NCI-H82 treated with DMSO at 0.1 percent for 48 hours (cell line): ENCODE data around the gene FBLN1.
A peak's percentile ranks its signal among the peaks of the same experiment; 100 is the strongest.
"Not testable (repeated sequence)": the region's sequence is repeated elsewhere in the genome, so short reads cannot be mapped to it uniquely, and the experiment has no call there.

Experiments used
- DNase-seq: peaks from one replicate; lab custom pipeline; 2025; ENCODE audit not compliant: unreplicated experiment; lab: John Stamatoyannopoulos, UW

FBLN1 gene

DNA sequence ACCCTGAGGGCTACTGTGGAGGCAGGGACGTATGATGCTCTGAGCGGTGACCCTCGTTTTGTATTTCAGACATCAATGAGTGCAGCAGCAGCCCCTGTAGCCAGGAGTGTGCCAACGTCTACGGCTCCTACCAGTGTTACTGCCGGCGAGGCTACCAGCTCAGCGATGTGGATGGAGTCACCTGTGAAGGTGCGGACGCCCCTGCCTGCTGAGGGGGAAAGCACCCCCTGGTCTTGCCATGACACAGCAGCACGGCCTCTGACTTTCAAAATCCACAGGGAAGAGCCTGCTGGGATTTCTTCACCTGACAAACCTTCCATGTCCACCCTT is 44.3 kb downstream of the FBLN1 start:
- DNase-seq = no peak

DNA sequence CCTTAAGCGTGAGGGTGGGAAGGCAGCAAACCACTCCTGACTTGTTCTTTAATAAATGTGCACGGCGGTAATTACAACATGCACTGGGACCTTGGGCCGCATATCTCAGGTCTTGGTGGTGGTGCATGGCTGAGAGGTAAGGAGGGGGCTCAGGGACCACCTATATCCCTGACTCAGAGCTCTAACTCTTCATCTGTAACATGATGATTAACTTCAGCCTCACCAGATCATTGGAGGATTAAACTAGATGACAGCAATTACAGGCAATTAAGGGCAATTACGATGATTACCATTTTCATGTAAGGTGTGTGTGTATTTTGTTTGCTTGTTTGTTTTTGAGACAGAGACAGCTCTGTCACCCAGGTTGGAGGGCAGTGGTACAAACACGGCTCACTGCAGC is 45.0 kb downstream of the FBLN1 start:
- DNase-seq = no peak

DNA sequence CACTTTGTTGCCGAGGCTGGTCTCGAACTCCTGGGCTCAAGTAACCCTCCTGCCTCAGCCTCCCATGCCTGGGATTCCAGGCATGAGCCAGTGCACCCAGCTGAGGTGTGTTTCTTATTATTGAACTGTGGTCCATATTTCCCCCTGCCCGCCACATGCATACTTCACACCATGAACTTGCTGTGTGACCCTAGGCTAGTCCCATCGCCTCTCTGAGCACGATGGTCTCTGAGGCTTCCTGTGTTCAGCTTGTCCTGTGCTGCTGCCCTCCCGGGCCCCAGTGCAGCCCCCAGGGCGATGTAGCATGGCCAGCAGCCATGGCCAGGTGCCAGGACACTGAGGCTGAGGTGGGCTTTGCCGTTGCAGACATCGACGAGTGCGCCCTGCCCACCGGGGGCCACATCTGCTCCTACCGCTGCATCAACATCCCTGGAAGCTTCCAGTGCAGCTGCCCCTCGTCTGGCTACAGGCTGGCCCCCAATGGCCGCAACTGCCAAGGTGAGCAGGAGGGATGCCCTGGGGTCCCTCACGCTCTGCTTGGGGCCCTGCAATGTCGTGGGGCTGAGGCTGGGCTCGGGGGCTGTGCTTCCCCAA is 45.7 kb downstream of the FBLN1 start:
- DNase-seq = no peak

DNA sequence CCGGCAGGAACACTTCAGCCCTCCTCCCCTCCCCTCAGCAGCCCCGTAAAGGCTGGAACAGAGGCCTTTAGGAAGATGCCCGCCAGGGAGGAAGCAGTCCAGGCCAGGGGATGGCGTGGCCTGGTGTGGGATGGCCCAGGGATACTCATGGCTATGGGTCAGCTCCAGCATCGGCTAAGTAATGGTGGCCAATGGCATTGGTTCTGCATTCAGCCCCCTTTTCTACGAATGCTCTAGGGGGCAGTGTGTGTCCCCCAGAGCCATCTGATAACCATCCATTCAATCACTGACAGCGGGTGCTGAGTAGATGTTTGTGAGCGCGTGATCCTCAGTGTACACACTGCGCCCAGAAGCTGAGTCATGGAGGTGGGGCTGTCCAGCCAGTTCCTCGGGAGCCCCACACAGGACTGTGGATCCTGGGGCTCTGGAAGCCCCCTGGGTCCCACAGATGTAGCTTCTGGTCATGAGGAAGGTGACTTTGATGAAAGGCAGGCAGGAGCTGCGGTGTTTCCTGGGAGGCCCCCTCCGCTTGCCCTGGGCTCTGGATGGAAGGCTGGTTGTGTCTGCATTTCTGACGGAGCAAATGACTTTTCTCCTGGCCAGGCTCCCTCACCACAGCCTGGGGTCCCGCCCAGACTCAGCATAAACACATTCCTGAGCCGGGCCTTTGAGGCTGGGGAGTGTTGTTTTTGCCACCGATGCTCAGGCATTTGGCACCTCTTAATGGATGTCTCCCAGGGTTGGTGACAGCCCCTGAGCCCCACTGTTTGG is 46.5 kb downstream of the FBLN1 start:
- DNase-seq = no peak

GRCh38 chr22:45549762-45550378 is 47.2 kb downstream of the FBLN1 start:
- DNase-seq = no peak

- DNase-seq = no peak
Observed at GRCh38 chr22:45550416-45550815, 47.7 kb downstream of the FBLN1 start.

- DNase-seq = no peak
Observed at GRCh38 chr22:45550891-45551290, 48.2 kb downstream of the FBLN1 start.

DNA sequence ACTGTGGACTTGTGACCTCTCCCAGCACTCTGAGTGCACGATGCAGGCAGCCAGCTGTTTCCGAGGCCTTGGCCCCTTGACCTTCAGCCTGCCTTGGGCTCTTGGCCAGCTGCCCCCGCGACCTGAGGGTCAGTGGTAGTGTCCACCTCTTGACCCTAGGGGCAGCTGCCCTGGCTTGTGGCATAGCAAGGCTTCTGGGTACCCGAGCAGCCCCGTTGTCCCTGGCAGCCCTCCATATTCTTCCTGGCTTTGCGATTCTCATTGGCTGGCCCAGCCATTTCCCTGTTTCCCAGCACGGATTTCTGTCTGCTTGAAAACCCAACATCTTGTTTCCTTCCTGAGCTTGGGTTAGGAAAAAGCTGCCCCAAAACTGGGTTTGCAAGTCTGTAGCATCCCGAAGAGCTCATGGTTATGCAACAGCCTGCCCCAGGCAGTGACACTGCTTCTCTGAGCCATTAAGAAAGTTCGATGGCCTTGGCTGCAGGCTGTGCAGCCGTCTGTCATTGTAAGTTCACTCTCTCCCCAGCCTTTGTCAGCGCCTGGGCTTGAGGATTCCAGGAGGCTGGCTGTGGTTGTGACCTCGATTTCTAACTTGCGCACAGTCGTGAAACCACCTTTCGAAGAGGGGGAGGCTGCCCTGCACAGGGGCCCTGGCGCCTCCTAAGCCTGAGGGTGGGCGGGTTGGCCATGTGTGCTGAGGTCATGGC is 48.8 kb downstream of the FBLN1 start:
- no peak for DNase-seq

GRCh38 chr22:45552017-45552411 is 49.3 kb downstream of the FBLN1 start:
- DNase-seq = no peak

GRCh38 chr22:45552580-45553350 is 50.1 kb downstream of the FBLN1 start:
- DNase-seq = no peak

GRCh38 chr22:45553351-45554039 is 50.8 kb downstream of the FBLN1 start:
- peak; percentile 51 for DNase-seq

DNA sequence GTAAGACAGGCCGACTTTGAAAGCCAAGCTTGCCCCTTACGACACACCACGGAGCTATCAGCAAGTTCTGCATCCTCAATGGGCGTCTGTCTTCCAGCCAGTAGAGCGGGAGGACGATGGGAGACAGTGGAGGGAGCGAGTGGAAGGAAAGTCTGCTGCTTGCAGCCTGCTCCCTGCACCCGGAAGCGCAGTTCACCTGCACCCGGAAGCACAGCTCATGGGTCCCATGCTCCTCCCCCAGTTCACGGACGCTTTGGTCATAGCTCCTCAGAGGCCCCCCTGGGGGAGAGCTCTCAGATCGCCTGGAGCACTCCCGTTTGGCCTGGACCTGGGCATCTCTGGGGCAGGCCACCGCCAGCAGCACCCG is 51.3 kb downstream of the FBLN1 start:
- no peak for DNase-seq

GRCh38 chr22:45554861-45555260 is 52.2 kb downstream of the FBLN1 start:
- no peak for DNase-seq

GRCh38 chr22:45557926-45558325 is 55.2 kb downstream of the FBLN1 start:
- not testable (repeated sequence) for DNase-seq

DNA sequence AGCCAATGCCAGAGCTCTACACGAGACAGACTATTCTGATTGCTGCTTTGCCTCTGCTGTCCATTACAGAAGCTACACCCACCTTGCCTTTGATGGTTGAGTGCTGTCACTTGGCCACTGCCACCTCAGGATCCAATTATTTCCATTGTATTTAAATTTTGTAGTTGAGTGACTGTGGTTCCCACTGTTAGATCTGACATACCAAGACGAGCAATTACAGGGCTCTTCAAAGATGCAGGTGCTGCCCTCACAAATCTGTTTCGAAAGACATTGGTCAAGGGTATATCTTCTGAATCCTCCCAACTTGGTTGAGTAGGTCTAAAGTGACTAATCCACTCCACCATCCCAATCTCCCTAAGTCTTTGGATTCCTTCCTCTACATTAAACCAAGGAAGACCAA is 57.4 kb downstream of the FBLN1 start:
- DNase-seq = not testable (repeated sequence)

DNA sequence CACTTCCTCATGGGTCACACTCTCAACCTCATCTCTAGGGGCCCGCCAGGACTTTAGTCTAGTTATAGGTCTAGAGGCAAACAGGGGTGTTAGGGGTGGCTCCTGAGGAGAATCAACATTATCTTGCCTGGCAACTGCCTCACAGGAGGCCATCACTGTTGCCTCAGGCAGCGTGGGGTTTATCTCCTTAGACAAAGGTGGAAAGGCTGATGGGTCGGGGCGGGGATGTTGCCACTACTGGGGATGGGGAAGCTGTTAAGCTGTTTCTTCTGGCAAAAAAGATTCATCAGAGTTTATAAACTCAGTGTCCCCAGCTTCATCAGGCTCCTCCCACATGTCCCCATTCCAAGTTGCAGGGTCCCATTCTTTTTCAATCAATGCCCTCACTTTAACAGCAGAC is 58.1 kb downstream of the FBLN1 start:
- not testable (repeated sequence) for DNase-seq

DNA sequence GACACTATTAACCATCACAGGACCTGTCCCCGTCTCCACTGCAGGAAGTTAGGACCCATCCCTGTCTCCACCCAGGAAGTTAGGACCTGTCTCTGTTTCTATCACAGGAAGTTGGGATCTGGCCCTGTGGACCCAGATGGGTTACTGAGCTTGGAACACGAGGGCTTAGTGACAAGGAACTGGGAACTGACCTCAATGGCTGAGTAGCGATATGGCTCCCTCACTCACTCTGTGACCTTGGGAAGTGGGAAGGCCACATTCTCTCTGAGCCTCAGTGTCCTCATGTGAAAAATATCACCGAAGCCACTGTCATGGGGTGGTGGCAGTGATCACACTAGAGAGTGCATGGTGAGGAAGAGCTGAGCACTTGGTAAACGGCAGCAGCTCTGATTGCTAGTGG is 59.4 kb downstream of the FBLN1 start:
- no peak for DNase-seq

GRCh38 chr22:45562537-45563361 is 60.1 kb downstream of the FBLN1 start:
- DNase-seq = no peak

DNA sequence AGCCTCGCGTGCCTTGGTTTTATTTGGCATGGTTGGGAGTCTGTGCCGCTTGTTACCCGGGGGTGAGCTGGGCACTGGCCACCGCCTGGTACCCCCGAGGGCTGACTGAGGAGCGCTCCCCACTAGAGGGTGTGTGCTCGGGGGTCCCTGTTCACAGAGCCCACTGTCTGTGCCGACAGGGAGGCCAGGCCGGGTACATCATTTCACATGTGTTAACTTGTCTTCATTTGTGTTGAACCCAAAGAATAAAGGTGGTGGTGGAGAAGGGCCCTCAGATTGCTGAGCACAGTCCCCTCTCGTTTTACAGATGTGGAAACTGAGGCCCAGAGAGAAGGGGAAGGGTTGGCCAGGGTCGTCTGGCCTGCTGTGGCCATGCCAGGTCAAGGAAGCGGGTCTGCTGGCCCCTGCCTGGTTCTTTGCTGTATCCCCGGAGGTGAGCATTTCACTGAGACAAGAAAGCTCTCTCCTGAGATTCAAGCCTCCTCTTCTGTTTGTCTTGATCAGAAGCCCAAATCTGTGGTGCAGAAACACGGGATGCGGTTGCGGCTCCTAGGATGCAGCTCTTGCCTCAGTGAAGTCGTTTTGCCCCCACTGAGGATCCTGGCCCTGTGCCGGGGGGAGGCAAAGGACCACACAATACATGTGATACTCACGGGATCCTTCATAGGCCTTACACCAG is 60.8 kb downstream of the FBLN1 start:
- no peak for DNase-seq
